A673 (cell line): ENCODE results near the gene DAPK2. TPM values are rescaled to one million over a fixed set of nuclear protein-coding genes. Genes with fewer than 3 reads are reported as not detected.

Experiments
- BruUV-seq: library from RNA; stranded (reverse); fragments of 400-500 nt; replicated peaks from 2 replicates; lab custom pipeline; 2021; lab: Mats Ljungman, UMichigan
- CTCF ChIA-PET: fragments of 300-600 bp; sonication (Branson Sonifier 250); formaldehyde crosslinking; loops from one replicate; lab custom pipeline; 2022; ENCODE audit warnings: antibody characterized with exemption; lab: Charles Lee
- POLR2A ChIA-PET: fragments of 300-600 bp; sonication (Branson Sonifier 250); formaldehyde crosslinking; loops from one replicate; lab custom pipeline; 2022; ENCODE audit warnings: antibody characterized with exemption; ENCODE audit not compliant: low non-redundant PET; lab: Charles Lee
- DNase-seq: peaks from one replicate; pipeline ENCODE4 v3.0.0-alpha.2; 2015; ENCODE audit warnings: low spot score
- H3K27ac ChIP-seq: fragments of 200-600 bp; sonication (generic); 2 replicates; pipeline ENCODE4 v1.5.1; 2016; ENCODE audit warnings: mixed run types, low read depth, mild to moderate bottlenecking, mixed read lengths, antibody characterized with exemption, low read length; ENCODE audit not compliant: poor library complexity, severe bottlenecking
- H3K27me3 ChIP-seq: fragments of 200-600 bp; sonication (generic); replicated peaks from 2 replicates; pipeline ENCODE4 v1.6.1; 2017; ENCODE audit warnings: mixed run types, low read depth, mild to moderate bottlenecking, mixed read lengths, antibody characterized with exemption, low read length; ENCODE audit not compliant: insufficient read depth, poor library complexity
- H3K36me3 ChIP-seq: fragments of 200-600 bp; sonication (generic); 2 replicates; pipeline ENCODE4 v1.6.1; 2016; ENCODE audit warnings: mixed run types, mild to moderate bottlenecking, mixed read lengths, antibody characterized with exemption, low read length; ENCODE audit not compliant: insufficient read depth, poor library complexity, severe bottlenecking
- H3K4me1 ChIP-seq: fragments of 200-600 bp; sonication (generic); 2 replicates; pipeline ENCODE4 v1.6.1; 2017; ENCODE audit warnings: mixed run types, mild to moderate bottlenecking, mixed read lengths, antibody characterized with exemption, low read length; ENCODE audit not compliant: insufficient read depth, poor library complexity, severe bottlenecking
- H3K4me3 ChIP-seq: fragments of 200-600 bp; sonication (generic); 2 replicates; pipeline ENCODE4 v1.5.1; 2016; ENCODE audit warnings: low read depth, mixed run types, mild to moderate bottlenecking, mixed read lengths, low read length; ENCODE audit not compliant: poor library complexity, severe bottlenecking
- H3K9me3 ChIP-seq: fragments of 200-600 bp; sonication (generic); 2 replicates; pipeline ENCODE4 v1.6.1; 2016; ENCODE audit warnings: mixed run types, low read depth, mild to moderate bottlenecking, mixed read lengths, antibody characterized with exemption, low read length; ENCODE audit not compliant: poor library complexity, severe bottlenecking
- CTCF ChIP-seq: fragments of 300-800, 200-600 bp; sonication (generic); conservative IDR thresholded peaks from 2 replicates; pipeline ENCODE4 v1.5.1; 2017; ENCODE audit warnings: low read depth, mild to moderate bottlenecking, antibody characterized with exemption, low read length, moderate library complexity, mixed read lengths
- EZH2 ChIP-seq: fragments of 200-600 bp; sonication (generic); IDR thresholded peaks from 2 replicates; pipeline ENCODE4 v1.6.1; 2017; ENCODE audit warnings: borderline replicate concordance, low read depth, mild to moderate bottlenecking, mixed read lengths, antibody characterized with exemption, low read length; ENCODE audit not compliant: poor library complexity, severe bottlenecking
- intact Hi-C: fragments of 100-400 bp; cut with micrococcal nuclease; formaldehyde crosslinking; loops from one replicate; pipeline ENCODE4 v1.10.0; 2022; ENCODE audit not compliant: unreplicated experiment
- total RNA-seq: library from RNA; stranded (reverse); gene quantifications from 2 replicates; pipeline ENCODE4 v1.2.3, GENCODE V29; 2021

The DAPK2 gene
- total RNA-seq, 1 experiment from 2014 or later: 19.2 TPM

- no TSS peak for BruUV-seq
- H3K9me3 ChIP-seq: no peaks in the 10 kb centered on the region
- no peaks in the 10 kb centered on the region for H3K27me3 ChIP-seq
- H3K36me3 ChIP-seq: no peaks in the 10 kb centered on the region
- H3K4me3 ChIP-seq: no peak overlapping the region
- no peak for TF ChIP-seq EZH2
- TF ChIP-seq CTCF: no peak
- H3K4me1 ChIP-seq: no peaks in the 10 kb centered on the region
- H3K27ac ChIP-seq: no peak overlapping the region
- no peak for DNase-seq
- ChIA-PET POLR2A (no interaction called here), CTCF (no interaction called here)
- intact Hi-C loops: no loop called here
Observed at GRCh38 chr15:64037966-64038365, 8.3 kb downstream of the DAPK2 start.

GRCh38 chr15:64037116-64037515 lies 9.2 kb downstream of the DAPK2 start:
- H3K27me3 ChIP-seq: no peaks in the 10 kb centered on the region
- H3K4me3 ChIP-seq: no peak overlapping the region
- intact Hi-C loops: no loop called here
- no peak for TF ChIP-seq CTCF
- no peak for TF ChIP-seq EZH2
- DNase-seq: no peak
- POLR2A ChIA-PET: no interaction called here
- H3K36me3 ChIP-seq: no peaks in the 10 kb centered on the region
- H3K4me1 ChIP-seq: no peaks in the 10 kb centered on the region
- no peak overlapping the region for H3K27ac ChIP-seq
- no peaks in the 10 kb centered on the region for H3K9me3 ChIP-seq
- CTCF ChIA-PET: no interaction called here
- no TSS peak for BruUV-seq

- no peak for DNase-seq
- H3K36me3 ChIP-seq: no peaks in the 10 kb centered on the region
- intact Hi-C loops: no loop called here
- H3K9me3 ChIP-seq: no peaks in the 10 kb centered on the region
- no peak overlapping the region for H3K27ac ChIP-seq
- H3K27me3 ChIP-seq: no peaks in the 10 kb centered on the region
- CTCF ChIA-PET: no interaction called here
- H3K4me1 ChIP-seq: no peaks in the 10 kb centered on the region
- no peak for TF ChIP-seq CTCF
- TF ChIP-seq EZH2: no peak
- H3K4me3 ChIP-seq: no peak overlapping the region
- no TSS peak for BruUV-seq
- POLR2A ChIA-PET: no interaction called here
Observed at GRCh38 chr15:64035525-64035924, 10.8 kb downstream of the DAPK2 start.
